Esophagus muscularis mucosa (tissue), 3 donors: ENCODE data around the gene KHDC4.

ENCODE experiments used
- POLR2A ChIP-seq: fragments of 450-650 bp; IDR thresholded peaks from one replicate; pipeline ENCODE4 v1.6.1; 2017; ENCODE audit warnings: antibody characterized with exemption, moderate library complexity, mild to moderate bottlenecking, low read depth
- TF ChIP-seq, protein P1 (sequence below), 3 experiments: fragments of 200-600 bp in 2 of 3; fragments of 450-650 bp in 1 of 3; sonication (generic) in 2 of 3; IDR thresholded peaks; one replicate each; pipeline ENCODE4 v1.5.1; 2017 to 2019; ENCODE audit warnings: antibody characterized with exemption in 3 of 3, mild to moderate bottlenecking in 2 of 3, moderate library complexity in 1 of 3

DNA sequence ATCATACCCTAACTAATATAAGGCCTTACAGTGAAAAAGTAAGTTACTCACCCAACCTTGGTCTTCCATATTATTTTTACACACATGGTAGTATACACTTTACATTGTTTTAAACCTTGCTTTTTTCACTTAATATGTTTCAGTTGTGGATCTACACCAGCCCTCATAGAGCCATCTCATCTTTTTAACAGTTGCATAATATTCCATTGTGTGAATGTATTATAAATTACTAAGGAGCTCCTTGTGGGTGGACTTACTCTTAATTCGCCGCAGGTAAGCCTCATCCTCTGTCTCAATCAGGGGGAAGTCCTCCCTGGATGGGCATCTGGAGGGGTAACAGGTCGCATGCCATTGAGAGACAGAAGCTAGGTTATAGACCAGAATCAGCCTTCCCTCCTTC lies 20.4 kb upstream of the KHDC4 start:
- TF ChIP-seq POLR2A, result no peak
- TF ChIP-seq, protein P1, sequence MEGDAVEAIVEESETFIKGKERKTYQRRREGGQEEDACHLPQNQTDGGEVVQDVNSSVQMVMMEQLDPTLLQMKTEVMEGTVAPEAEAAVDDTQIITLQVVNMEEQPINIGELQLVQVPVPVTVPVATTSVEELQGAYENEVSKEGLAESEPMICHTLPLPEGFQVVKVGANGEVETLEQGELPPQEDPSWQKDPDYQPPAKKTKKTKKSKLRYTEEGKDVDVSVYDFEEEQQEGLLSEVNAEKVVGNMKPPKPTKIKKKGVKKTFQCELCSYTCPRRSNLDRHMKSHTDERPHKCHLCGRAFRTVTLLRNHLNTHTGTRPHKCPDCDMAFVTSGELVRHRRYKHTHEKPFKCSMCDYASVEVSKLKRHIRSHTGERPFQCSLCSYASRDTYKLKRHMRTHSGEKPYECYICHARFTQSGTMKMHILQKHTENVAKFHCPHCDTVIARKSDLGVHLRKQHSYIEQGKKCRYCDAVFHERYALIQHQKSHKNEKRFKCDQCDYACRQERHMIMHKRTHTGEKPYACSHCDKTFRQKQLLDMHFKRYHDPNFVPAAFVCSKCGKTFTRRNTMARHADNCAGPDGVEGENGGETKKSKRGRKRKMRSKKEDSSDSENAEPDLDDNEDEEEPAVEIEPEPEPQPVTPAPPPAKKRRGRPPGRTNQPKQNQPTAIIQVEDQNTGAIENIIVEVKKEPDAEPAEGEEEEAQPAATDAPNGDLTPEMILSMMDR (IDR thresholded peaks at IDR 0.05), result no peak
